MM.1S (cell line): ENCODE measurements around the gene KMT2D.

ENCODE experiments used
- DNase-seq: peaks from one replicate; pipeline ENCODE4 v3.0.0-alpha.2; 2015
- H2AFZ ChIP-seq: fragments of 300-600 bp; sonication (generic); 2 replicates; pipeline ENCODE4 v1.6.0; 2016; ENCODE audit warnings: antibody characterized with exemption, low read length
- H3F3A ChIP-seq: fragments of 300-600 bp; sonication (generic); 2 replicates; pipeline ENCODE4 v1.6.1; 2016; ENCODE audit warnings: mild to moderate bottlenecking, antibody characterized with exemption, low read length, moderate library complexity, mixed read lengths; ENCODE audit not compliant: insufficient read depth
- H3K27ac ChIP-seq: fragments of 300-600 bp; sonication (generic); 2 replicates; pipeline ENCODE4 v1.5.1; 2016; ENCODE audit warnings: mild to moderate bottlenecking, low read length
- H3K27me3 ChIP-seq: fragments of 300-600 bp; sonication (generic); replicated peaks from 2 replicates; pipeline ENCODE4 v1.6.0; 2016; ENCODE audit warnings: low read length; ENCODE audit not compliant: insufficient read depth
- H3K36me3 ChIP-seq: fragments of 300-600 bp; sonication (generic); replicated peaks from 2 replicates; pipeline ENCODE4 v1.6.1; 2016; ENCODE audit warnings: mild to moderate bottlenecking, low read length, mixed read lengths; ENCODE audit not compliant: insufficient read depth
- H3K4me1 ChIP-seq: fragments of 300-600 bp; sonication (generic); 2 replicates; pipeline ENCODE4 v1.6.1; 2016; ENCODE audit warnings: low read length, mixed read lengths
- H3K4me2 ChIP-seq: fragments of 300-600 bp; sonication (generic); 2 replicates; pipeline ENCODE4 v1.6.0; 2016; ENCODE audit warnings: low read depth, low read length
- H3K4me3 ChIP-seq: fragments of 300-600 bp; sonication (generic); 2 replicates; pipeline ENCODE4 v1.5.1; 2016; ENCODE audit warnings: low read length, mixed read lengths
- H3K79me2 ChIP-seq: fragments of 300-600 bp; sonication (generic); 2 replicates; pipeline ENCODE4 v1.6.1; 2016; ENCODE audit warnings: mixed run types, low read length, mixed read lengths
- H3K9ac ChIP-seq: fragments of 300-600 bp; sonication (generic); 2 replicates; pipeline ENCODE4 v1.6.1; 2016; ENCODE audit warnings: low read length, mixed read lengths
- H3K9me2 ChIP-seq: fragments of 300-600 bp; sonication (generic); replicated peaks from 2 replicates; pipeline ENCODE4 v1.6.1; 2016; ENCODE audit warnings: mild to moderate bottlenecking, low read length, mixed read lengths; ENCODE audit not compliant: insufficient read depth
- H3K9me3 ChIP-seq: fragments of 300-600 bp; sonication (generic); replicated peaks from 2 replicates; pipeline ENCODE4 v1.6.1; 2016; ENCODE audit warnings: mild to moderate bottlenecking, low read length, mixed read lengths; ENCODE audit not compliant: insufficient read depth
- H4K20me1 ChIP-seq: fragments of 300-600 bp; sonication (generic); 2 replicates; pipeline ENCODE4 v1.6.1; 2016; ENCODE audit warnings: mild to moderate bottlenecking, low read length, moderate library complexity, mixed read lengths; ENCODE audit not compliant: insufficient read depth
- EZH2 ChIP-seq: fragments of 300-600 bp; sonication (generic); optimal IDR thresholded peaks from 2 replicates; pipeline ENCODE3; 2017; ENCODE audit warnings: low read depth, mild to moderate bottlenecking, antibody characterized with exemption, low read length, mixed read lengths
- EZH2phosphoT487 ChIP-seq: fragments of 300-600 bp; sonication (generic); IDR thresholded peaks from 2 replicates; pipeline ENCODE4 v1.6.1; 2018; ENCODE audit warnings: antibody characterized with exemption, low read length
- TF ChIP-seq, protein P1 (sequence below): fragments of 300-600 bp; sonication (generic); IDR thresholded peaks from 2 replicates; pipeline ENCODE4 v1.5.1; 2016; ENCODE audit warnings: antibody characterized with exemption, low read length, mixed read lengths

The KMT2D gene

DNA sequence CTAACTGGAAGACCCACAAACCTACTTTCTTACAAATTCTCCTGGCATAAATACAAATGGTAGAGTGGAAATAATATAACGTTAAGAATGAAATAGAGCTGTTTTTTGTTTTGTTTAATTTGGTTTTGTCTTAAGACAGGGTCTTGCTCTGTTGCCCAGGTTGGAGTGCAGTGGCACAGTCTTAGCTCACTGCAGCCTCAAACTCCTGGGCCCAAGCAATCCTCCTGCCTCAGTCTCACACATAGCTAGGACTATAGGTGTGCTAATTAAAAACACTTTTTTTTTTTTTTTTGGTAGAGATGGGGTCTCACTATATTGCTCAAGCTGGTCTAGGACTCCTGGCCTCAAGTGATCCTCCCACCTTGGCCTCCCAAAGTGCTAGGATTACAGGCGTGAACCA is 38.1 kb upstream of the KMT2D start:
- H3K4me2 ChIP-seq, result no peak overlapping the region
- no peaks in the 10 kb centered on the region for H3K4me1 ChIP-seq
- peaks cover 17% of the 10 kb centered on the region for H3K27me3 ChIP-seq
- H4K20me1 ChIP-seq, result no peaks in the 10 kb centered on the region
- H2AFZ ChIP-seq, result no peak overlapping the region
- H3K9me2 ChIP-seq, result no peaks in the 10 kb centered on the region
- no peaks in the 10 kb centered on the region for H3F3A ChIP-seq
- no peak overlapping the region for H3K27ac ChIP-seq
- TF ChIP-seq, protein P1, sequence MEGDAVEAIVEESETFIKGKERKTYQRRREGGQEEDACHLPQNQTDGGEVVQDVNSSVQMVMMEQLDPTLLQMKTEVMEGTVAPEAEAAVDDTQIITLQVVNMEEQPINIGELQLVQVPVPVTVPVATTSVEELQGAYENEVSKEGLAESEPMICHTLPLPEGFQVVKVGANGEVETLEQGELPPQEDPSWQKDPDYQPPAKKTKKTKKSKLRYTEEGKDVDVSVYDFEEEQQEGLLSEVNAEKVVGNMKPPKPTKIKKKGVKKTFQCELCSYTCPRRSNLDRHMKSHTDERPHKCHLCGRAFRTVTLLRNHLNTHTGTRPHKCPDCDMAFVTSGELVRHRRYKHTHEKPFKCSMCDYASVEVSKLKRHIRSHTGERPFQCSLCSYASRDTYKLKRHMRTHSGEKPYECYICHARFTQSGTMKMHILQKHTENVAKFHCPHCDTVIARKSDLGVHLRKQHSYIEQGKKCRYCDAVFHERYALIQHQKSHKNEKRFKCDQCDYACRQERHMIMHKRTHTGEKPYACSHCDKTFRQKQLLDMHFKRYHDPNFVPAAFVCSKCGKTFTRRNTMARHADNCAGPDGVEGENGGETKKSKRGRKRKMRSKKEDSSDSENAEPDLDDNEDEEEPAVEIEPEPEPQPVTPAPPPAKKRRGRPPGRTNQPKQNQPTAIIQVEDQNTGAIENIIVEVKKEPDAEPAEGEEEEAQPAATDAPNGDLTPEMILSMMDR, result no peak
- TF ChIP-seq EZH2phosphoT487 (no peak), EZH2 (no peak)
- no peak for DNase-seq
- no peaks in the 10 kb centered on the region for H3K36me3 ChIP-seq
- no peak overlapping the region for H3K4me3 ChIP-seq
- H3K9ac ChIP-seq, result no peak overlapping the region
- H3K9me3 ChIP-seq, result no peaks in the 10 kb centered on the region
- H3K79me2 ChIP-seq, result no peaks in the 10 kb centered on the region

DNA sequence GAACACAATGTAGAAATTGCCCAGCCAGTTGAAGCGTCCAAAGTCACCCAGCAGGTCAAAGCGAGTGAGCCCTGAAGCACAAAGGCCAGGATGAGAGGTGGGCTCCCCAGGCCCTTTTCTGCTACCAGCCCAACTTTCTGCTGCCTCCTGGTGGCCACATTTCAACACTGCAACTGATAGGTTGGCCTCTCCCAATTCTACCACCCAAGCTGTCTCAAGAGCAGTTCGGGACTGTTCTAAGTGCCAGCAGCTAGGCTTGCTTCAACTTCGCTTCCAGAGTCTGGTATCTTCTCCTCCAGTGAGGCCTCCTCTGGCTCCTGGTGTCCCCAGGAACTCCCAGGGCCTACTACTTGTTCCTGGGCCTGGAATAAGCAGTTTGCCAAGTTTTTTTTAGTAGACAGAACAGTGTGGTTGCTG is 37.4 kb upstream of the KMT2D start:
- Histone ChIP-seq H3K4me3 (no peak overlapping the region), H3F3A (no peaks in the 10 kb centered on the region), H3K4me2 (no peak overlapping the region), H3K27ac (no peak overlapping the region), H3K79me2 (no peaks in the 10 kb centered on the region), H4K20me1 (no peaks in the 10 kb centered on the region), H3K9ac (no peak overlapping the region), H3K27me3 (peaks cover 23% of the 10 kb centered on the region), H3K9me2 (no peaks in the 10 kb centered on the region), H2AFZ (no peak overlapping the region), H3K4me1 (no peaks in the 10 kb centered on the region), H3K36me3 (no peaks in the 10 kb centered on the region), H3K9me3 (no peaks in the 10 kb centered on the region)
- no peak for TF ChIP-seq EZH2
- TF ChIP-seq, protein P1, result peak; percentile 74
- peak; percentile 29 for DNase-seq

GRCh38 chr12:49097381-49097780 is 36.8 kb upstream of the KMT2D start:
- H3K4me3 ChIP-seq, result no peak overlapping the region
- H2AFZ ChIP-seq, result no peak overlapping the region
- no peaks in the 10 kb centered on the region for H3K9me2 ChIP-seq
- no peaks in the 10 kb centered on the region for H3K4me1 ChIP-seq
- H3F3A ChIP-seq, result no peaks in the 10 kb centered on the region
- TF ChIP-seq EZH2phosphoT487 (no peak), EZH2 (no peak)
- TF ChIP-seq, protein P1, result no peak
- H4K20me1 ChIP-seq, result no peaks in the 10 kb centered on the region
- H3K9ac ChIP-seq, result no peak overlapping the region
- peaks cover 30% of the 10 kb centered on the region for H3K27me3 ChIP-seq
- no peak overlapping the region for H3K27ac ChIP-seq
- no peaks in the 10 kb centered on the region for H3K79me2 ChIP-seq
- no peaks in the 10 kb centered on the region for H3K36me3 ChIP-seq
- DNase-seq, result no peak
- H3K4me2 ChIP-seq, result no peak overlapping the region
- no peaks in the 10 kb centered on the region for H3K9me3 ChIP-seq
